SK-N-MC (cell line): ENCODE data around the gene HELB.

Source experiments
- EZH2 ChIP-seq: fragments of 200-600 bp; sonication (generic); IDR thresholded peaks from one replicate; pipeline ENCODE4 v1.6.1; 2017; ENCODE audit warnings: antibody characterized with exemption
- POLR2AphosphoS5 ChIP-seq: IDR thresholded peaks from 2 replicates; pipeline ENCODE4 v1.6.1; 2012; ENCODE audit warnings: mild to moderate bottlenecking, low read depth, low read length, borderline replicate concordance

GRCh38 chr12:66297080-66297479, 5.2 kb upstream of the HELB start:
- TF ChIP-seq EZH2 (no peak), POLR2AphosphoS5 (no peak)
